Measurements from ENCODE around the gene KRTAP10-10.

The KRTAP10-10 gene

GRCh38 chr21:44686000-44686781 lies 49.0 kb downstream of the KRTAP10-10 start:
- DNase-seq, result no peak

GRCh38 chr21:44686843-44687561 lies 49.8 kb downstream of the KRTAP10-10 start:
- DNase-seq, result no peak

GRCh38 chr21:44687671-44688070 lies 50.5 kb downstream of the KRTAP10-10 start:
- DNase-seq, result no peak

Data from GDM1 (cell line).